Fibroblast of pulmonary artery (primary cell): Measurements from ENCODE around the gene FCN3.

Experiments used
- DNase-seq: peaks from one replicate; pipeline ENCODE4 v3.0.0-alpha.2; 2010; ENCODE audit warnings: low read depth
- H3K4me3 ChIP-seq: replicated peaks from 2 replicates; pipeline ENCODE4 v1.5.1; 2011; ENCODE audit warnings: low read depth, mild to moderate bottlenecking, control low read depth, low read length, moderate library complexity
- CTCF ChIP-seq: IDR thresholded peaks from 2 replicates; pipeline ENCODE4 v1.5.1; 2011; ENCODE audit warnings: mild to moderate bottlenecking, control low read depth, low read length, inconsistent platforms; ENCODE audit errors: missing control alignments

The FCN3 gene

GRCh38 chr1:27405074-27405473 lies 30.4 kb upstream of the FCN3 start:
- peak; percentile 47 for DNase-seq
- no peak for TF ChIP-seq CTCF
- H3K4me3 ChIP-seq, result no peak overlapping the region

- H3K4me3 ChIP-seq, result no peak overlapping the region
- TF ChIP-seq CTCF, result no peak
- no peak for DNase-seq
Measured at GRCh38 chr1:27403931-27404330, 29.3 kb upstream of the FCN3 start.

GRCh38 chr1:27403065-27403726 lies 28.6 kb upstream of the FCN3 start:
- DNase-seq, result peak; percentile 53
- peak; percentile 33 for TF ChIP-seq CTCF
- H3K4me3 ChIP-seq, result no peak overlapping the region

- peak; percentile 75 for DNase-seq
- peak; percentile 61 for TF ChIP-seq CTCF
- no peak overlapping the region for H3K4me3 ChIP-seq
Measured at GRCh38 chr1:27402349-27402754, 27.7 kb upstream of the FCN3 start.

GRCh38 chr1:27400963-27401341 lies 26.3 kb upstream of the FCN3 start:
- no peak for TF ChIP-seq CTCF

GRCh38 chr1:27400082-27400962 lies 25.7 kb upstream of the FCN3 start:
- no peak overlapping the region for H3K4me3 ChIP-seq
- DNase-seq, result no peak
- TF ChIP-seq CTCF, result no peak

More at GRCh38 chr1:27400963-27401341, 26.3 kb upstream of the FCN3 start:
- DNase-seq, result no peak
- H3K4me3 ChIP-seq, result no peak overlapping the region
